WTC11 (cell line): Measurements from ENCODE around the gene PAGE2. TPM values are rescaled to one million over a fixed set of nuclear protein-coding genes. Genes with fewer than 3 reads are reported as not detected.
A peak's percentile ranks its signal among the peaks of the same experiment; 100 is the strongest.

Source experiments
- ATAC-seq: fragments of 200-7000 bp; cut with Tn5 transposase; 2 replicates; pipeline ENCODE4 v1.10.0; 2021; ENCODE audit warnings: mild to moderate bottlenecking, moderate library complexity
- Bru-seq: library from RNA; stranded (reverse); fragments of 400-500 nt; gene quantifications from one replicate; lab custom pipeline; 2021; lab: Mats Ljungman, UMichigan
- CTCF ChIA-PET: fragments of 300-600 bp; sonication (Branson Sonifier 250); formaldehyde crosslinking; loops from one replicate; lab custom pipeline; 2021; ENCODE audit warnings: antibody characterized with exemption; lab: Charles Lee
- POLR2A ChIA-PET: fragments of 350-600 bp; sonication (Branson Sonifier 250); formaldehyde crosslinking; loops from one replicate; lab custom pipeline; 2021; ENCODE audit warnings: antibody characterized with exemption; lab: Charles Lee
- DNase-seq: peaks from one replicate; pipeline ENCODE4 v3.0.0; 2021; ENCODE audit warnings: low spot score
- H3K27ac Mint-ChIP-seq: 2 replicates; pipeline ENCODE4 v1.8.0; 2021; ENCODE audit warnings: mixed read lengths
- H3K27me3 Mint-ChIP-seq: 2 replicates; pipeline ENCODE4 v1.8.0; 2021; ENCODE audit warnings: low read depth, mild to moderate bottlenecking, moderate library complexity, mixed read lengths
- H3K36me3 Mint-ChIP-seq: 2 replicates; pipeline ENCODE4 v1.8.0; 2021; ENCODE audit warnings: mixed read lengths
- H3K4me1 Mint-ChIP-seq: 2 replicates; pipeline ENCODE4 v1.8.0; 2022; ENCODE audit warnings: mixed read lengths
- H3K4me3 Mint-ChIP-seq: 2 replicates; pipeline ENCODE4 v1.8.0; 2021; ENCODE audit warnings: mild to moderate bottlenecking, moderate library complexity, mixed read lengths
- H3K9me3 Mint-ChIP-seq: 2 replicates; pipeline ENCODE4 v1.8.0; 2021; ENCODE audit warnings: mixed read lengths
- CBFB ChIP-seq: sonication (generic); formaldehyde crosslinking; IDR thresholded peaks from 2 replicates; pipeline ENCODE4 v1.8.1; 2022; ENCODE audit warnings: mild to moderate bottlenecking, low read depth, missing genetic modification reagents
- FOXJ3 ChIP-seq: sonication (generic); formaldehyde crosslinking; IDR thresholded peaks from 2 replicates; pipeline ENCODE4 v1.9.0; 2021; ENCODE audit warnings: missing genetic modification reagents, mild to moderate bottlenecking, borderline replicate concordance
- HMGA2 ChIP-seq: fragments of 250-450 bp; sonication (Bioruptor Pico); IDR thresholded peaks from 2 replicates; pipeline ENCODE4 v1.4.0; 2021; ENCODE audit warnings: mild to moderate bottlenecking, moderate library complexity
- KAT7 ChIP-seq: sonication (generic); formaldehyde crosslinking; IDR thresholded peaks from 2 replicates; pipeline ENCODE4 v1.8.1; 2023; ENCODE audit warnings: missing genetic modification reagents, mild to moderate bottlenecking, borderline replicate concordance
- OVOL2 ChIP-seq: fragments of 250-450 bp; sonication (Bioruptor Pico); IDR thresholded peaks from 2 replicates; pipeline ENCODE4 v1.9.0; 2021; ENCODE audit warnings: mild to moderate bottlenecking, borderline replicate concordance
- SOX15 ChIP-seq: fragments of 250-450 bp; sonication (Bioruptor Pico); IDR thresholded peaks from 2 replicates; pipeline ENCODE4 v1.9.0; 2021; ENCODE audit warnings: mild to moderate bottlenecking
- TCF7 ChIP-seq: sonication (generic); formaldehyde crosslinking; IDR thresholded peaks from 2 replicates; pipeline ENCODE4 v1.8.0; 2022; ENCODE audit warnings: mild to moderate bottlenecking, low read depth, missing genetic modification reagents, moderate library complexity
- ZBTB21 ChIP-seq: sonication (generic); formaldehyde crosslinking; IDR thresholded peaks from 2 replicates; pipeline ENCODE4 v1.8.1; 2023; ENCODE audit warnings: mild to moderate bottlenecking, missing genetic modification reagents, borderline replicate concordance
- ZNF219 ChIP-seq: sonication (generic); formaldehyde crosslinking; IDR thresholded peaks from 2 replicates; pipeline ENCODE4 v1.8.0; 2023; ENCODE audit warnings: missing genetic modification reagents, mild to moderate bottlenecking, borderline replicate concordance
- ZNF396 ChIP-seq: fragments of 250-450 bp; sonication (Bioruptor Pico); IDR thresholded peaks from 2 replicates; pipeline ENCODE4 v1.8.0; 2021; ENCODE audit warnings: mild to moderate bottlenecking, moderate library complexity, borderline replicate concordance
- long read RNA-seq, 3 experiments: library from RNA in 1 of 3; library from capped mRNA in 1 of 3; library from polyadenylated mRNA in 1 of 3; unstranded in 2 of 3; stranded (forward) in 1 of 3; transcript quantifications; one replicate each; pipeline ENCODE4 v2.0.0, GENCODE V29; 2021
- total RNA-seq: library from RNA; stranded (reverse); gene quantifications from 3 replicates; pipeline ENCODE4 v1.2.3, GENCODE V29; 2021
- TF ChIP-seq, protein P1 (sequence below): sonication (generic); formaldehyde crosslinking; IDR thresholded peaks from 2 replicates; pipeline ENCODE4 v1.8.0; 2022; ENCODE audit warnings: mild to moderate bottlenecking, missing genetic modification reagents
- TF ChIP-seq, protein P2 (sequence below): sonication (generic); formaldehyde crosslinking; IDR thresholded peaks from 2 replicates; pipeline ENCODE4 v1.8.1; 2022; ENCODE audit warnings: missing genetic modification reagents, borderline replicate concordance
- TF ChIP-seq, protein P3 (sequence below): sonication (generic); formaldehyde crosslinking; IDR thresholded peaks from 2 replicates; pipeline ENCODE4 v1.8.0; 2022; ENCODE audit warnings: missing genetic modification reagents
- TF ChIP-seq, protein P4 (sequence below): sonication (generic); formaldehyde crosslinking; IDR thresholded peaks from 2 replicates; pipeline ENCODE4 v1.8.1; 2023; ENCODE audit warnings: mild to moderate bottlenecking, missing genetic modification reagents, moderate library complexity
- TF ChIP-seq, protein P5 (sequence below): sonication (generic); formaldehyde crosslinking; IDR thresholded peaks from 2 replicates; pipeline ENCODE4 v1.8.1; 2023; ENCODE audit warnings: mild to moderate bottlenecking, missing genetic modification reagents, borderline replicate concordance
- TF ChIP-seq, protein P6 (sequence below): sonication (generic); formaldehyde crosslinking; IDR thresholded peaks from 2 replicates; pipeline ENCODE4 v1.8.1; 2022; ENCODE audit warnings: low read depth, missing genetic modification reagents, borderline replicate concordance
- TF ChIP-seq, protein P7 (sequence below): sonication (generic); formaldehyde crosslinking; IDR thresholded peaks from 2 replicates; pipeline ENCODE4 v1.8.1; 2023; ENCODE audit warnings: mild to moderate bottlenecking, missing genetic modification reagents
- TF ChIP-seq, protein P8 (sequence below): sonication (generic); formaldehyde crosslinking; IDR thresholded peaks from 2 replicates; pipeline ENCODE4 v1.8.1; 2023; ENCODE audit warnings: mild to moderate bottlenecking, moderate library complexity, missing genetic modification reagents

PAGE2 gene, protein sequence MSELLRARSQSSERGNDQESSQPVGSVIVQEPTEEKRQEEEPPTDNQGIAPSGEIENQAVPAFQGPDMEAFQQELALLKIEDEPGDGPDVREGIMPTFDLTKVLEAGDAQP
- not detected in 3 replicates for total RNA-seq
- percentile 9 among the genes with signal in this experiment for Bru-seq, nascent RNA
- long read RNA-seq, experiment 1 = 0 reads
- long read RNA-seq, experiment 2 = 0 reads
- long read RNA-seq, experiment 3 = 0 reads

DNA sequence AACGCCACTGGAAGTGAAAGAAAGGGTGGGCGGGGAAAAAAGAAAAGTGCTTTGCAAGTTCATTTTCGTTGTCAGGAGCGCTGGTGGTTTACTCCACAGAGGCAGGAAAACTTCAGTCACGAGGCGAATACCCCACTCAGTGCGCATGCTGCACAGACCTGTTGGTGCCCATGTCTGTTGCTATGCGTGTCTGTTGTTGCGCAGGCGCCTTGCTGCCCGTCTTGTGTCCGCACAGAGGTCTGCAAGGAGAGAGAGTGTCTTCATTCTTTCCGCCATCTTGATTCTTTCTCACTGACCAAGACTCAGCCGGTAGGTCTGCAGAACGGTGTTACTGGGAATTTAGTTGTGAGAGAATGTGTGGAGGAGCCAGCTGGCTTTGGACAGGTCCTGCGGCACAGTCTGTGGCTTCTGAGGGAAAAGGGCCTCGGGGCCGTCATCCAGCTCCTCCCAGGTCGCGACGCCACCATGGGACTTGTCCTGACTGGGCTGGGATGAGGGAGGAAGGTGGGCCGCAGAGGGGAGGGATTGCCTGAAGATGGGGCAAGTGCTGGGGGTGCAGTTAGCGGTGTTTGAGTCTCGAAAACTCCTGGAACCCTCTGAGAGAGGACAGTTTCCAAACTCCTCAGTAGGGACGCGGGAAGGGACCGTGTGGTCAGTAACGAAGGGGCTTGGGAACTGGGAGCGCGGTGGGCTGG is at the start of gene PAGE2:
Gene PAGE2 (plus strand): TSS at position 224 of the 695 bp plus-strand sequence. CDS start 1,003 bp downstream, outside the sequence.
- ChIA-PET CTCF (no interaction called here), POLR2A (no interaction called here)
- Mint-ChIP-seq H3K27ac (no peak within 1 kb of the TSS), H3K9me3 (peaks cover 4% of the 10 kb centered on the region), H3K27me3 (no peaks in the 10 kb centered on the region), H3K4me3 (no peak within 1 kb of the TSS), H3K36me3 (no peaks in the 10 kb centered on the region), H3K4me1 (no peaks in the 10 kb centered on the region)
- no peak for DNase-seq
- ATAC-seq = no peak
- TF ChIP-seq CBFB (CRISPR knock-in tag) (no peak), ZBTB21 (CRISPR knock-in tag) (no peak), TCF7 (CRISPR knock-in tag) (no peak), FOXJ3 (CRISPR knock-in tag) (no peak)
- TF ChIP-seq, protein P1, sequence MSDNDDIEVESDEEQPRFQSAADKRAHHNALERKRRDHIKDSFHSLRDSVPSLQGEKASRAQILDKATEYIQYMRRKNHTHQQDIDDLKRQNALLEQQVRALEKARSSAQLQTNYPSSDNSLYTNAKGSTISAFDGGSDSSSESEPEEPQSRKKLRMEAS (CRISPR knock-in tag) = no peak
- TF ChIP-seq, protein P2, sequence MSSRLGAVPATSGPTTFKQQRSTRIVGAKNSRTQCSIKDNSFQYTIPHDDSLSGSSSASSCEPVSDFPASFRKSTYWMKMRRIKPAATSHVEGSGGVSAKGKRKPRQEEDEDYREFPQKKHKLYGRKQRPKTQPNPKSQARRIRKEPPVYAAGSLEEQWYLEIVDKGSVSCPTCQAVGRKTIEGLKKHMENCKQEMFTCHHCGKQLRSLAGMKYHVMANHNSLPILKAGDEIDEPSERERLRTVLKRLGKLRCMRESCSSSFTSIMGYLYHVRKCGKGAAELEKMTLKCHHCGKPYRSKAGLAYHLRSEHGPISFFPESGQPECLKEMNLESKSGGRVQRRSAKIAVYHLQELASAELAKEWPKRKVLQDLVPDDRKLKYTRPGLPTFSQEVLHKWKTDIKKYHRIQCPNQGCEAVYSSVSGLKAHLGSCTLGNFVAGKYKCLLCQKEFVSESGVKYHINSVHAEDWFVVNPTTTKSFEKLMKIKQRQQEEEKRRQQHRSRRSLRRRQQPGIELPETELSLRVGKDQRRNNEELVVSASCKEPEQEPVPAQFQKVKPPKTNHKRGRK (CRISPR knock-in tag) = no peak
- TF ChIP-seq, protein P3, sequence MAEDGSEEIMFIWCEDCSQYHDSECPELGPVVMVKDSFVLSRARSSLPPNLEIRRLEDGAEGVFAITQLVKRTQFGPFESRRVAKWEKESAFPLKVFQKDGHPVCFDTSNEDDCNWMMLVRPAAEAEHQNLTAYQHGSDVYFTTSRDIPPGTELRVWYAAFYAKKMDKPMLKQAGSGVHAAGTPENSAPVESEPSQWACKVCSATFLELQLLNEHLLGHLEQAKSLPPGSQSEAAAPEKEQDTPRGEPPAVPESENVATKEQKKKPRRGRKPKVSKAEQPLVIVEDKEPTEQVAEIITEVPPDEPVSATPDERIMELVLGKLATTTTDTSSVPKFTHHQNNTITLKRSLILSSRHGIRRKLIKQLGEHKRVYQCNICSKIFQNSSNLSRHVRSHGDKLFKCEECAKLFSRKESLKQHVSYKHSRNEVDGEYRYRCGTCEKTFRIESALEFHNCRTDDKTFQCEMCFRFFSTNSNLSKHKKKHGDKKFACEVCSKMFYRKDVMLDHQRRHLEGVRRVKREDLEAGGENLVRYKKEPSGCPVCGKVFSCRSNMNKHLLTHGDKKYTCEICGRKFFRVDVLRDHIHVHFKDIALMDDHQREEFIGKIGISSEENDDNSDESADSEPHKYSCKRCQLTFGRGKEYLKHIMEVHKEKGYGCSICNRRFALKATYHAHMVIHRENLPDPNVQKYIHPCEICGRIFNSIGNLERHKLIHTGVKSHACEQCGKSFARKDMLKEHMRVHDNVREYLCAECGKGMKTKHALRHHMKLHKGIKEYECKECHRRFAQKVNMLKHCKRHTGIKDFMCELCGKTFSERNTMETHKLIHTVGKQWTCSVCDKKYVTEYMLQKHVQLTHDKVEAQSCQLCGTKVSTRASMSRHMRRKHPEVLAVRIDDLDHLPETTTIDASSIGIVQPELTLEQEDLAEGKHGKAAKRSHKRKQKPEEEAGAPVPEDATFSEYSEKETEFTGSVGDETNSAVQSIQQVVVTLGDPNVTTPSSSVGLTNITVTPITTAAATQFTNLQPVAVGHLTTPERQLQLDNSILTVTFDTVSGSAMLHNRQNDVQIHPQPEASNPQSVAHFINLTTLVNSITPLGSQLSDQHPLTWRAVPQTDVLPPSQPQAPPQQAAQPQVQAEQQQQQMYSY (CRISPR knock-in tag) = no peak
- TF ChIP-seq, protein P4, sequence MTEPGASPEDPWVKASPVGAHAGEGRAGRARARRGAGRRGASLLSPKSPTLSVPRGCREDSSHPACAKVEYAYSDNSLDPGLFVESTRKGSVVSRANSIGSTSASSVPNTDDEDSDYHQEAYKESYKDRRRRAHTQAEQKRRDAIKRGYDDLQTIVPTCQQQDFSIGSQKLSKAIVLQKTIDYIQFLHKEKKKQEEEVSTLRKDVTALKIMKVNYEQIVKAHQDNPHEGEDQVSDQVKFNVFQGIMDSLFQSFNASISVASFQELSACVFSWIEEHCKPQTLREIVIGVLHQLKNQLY (CRISPR knock-in tag) = no peak

DNA sequence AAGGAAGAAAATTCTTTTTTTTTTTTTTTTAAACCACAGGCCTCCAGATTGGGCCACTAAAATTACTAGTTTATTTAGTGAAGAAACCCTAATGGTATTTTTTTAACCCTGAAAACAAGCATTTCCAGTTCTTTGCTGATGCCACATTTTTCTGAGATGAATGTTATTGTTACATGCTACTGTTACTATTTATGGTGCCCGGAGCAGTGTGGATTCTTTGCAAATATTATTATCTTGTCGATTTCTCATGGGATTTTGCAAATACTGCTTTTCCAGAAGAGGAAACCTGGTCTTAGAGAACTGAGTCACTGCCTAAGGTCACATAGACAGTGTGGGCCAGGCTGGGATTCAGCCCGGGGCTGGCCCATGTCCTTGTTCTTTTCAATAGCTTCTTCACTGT is 49.3 kb upstream of the PAGE2 start:
- H3K4me1 Mint-ChIP-seq = no peaks in the 10 kb centered on the region
- ATAC-seq (no peak), DNase-seq (no peak)
- no peaks in the 10 kb centered on the region for H3K36me3 Mint-ChIP-seq
- no peak overlapping the region for H3K27ac Mint-ChIP-seq
- peaks cover 15% of the 10 kb centered on the region for H3K9me3 Mint-ChIP-seq
- ChIA-PET POLR2A (no interaction called here), CTCF (no interaction called here)
- no peak for TF ChIP-seq HMGA2 (CRISPR knock-in tag)
- TF ChIP-seq SOX15 (CRISPR knock-in tag) = no peak
- no peak for TF ChIP-seq ZNF396 (CRISPR knock-in tag)
- no peak for TF ChIP-seq ZNF219 (CRISPR knock-in tag)
- TF ChIP-seq, protein P5, sequence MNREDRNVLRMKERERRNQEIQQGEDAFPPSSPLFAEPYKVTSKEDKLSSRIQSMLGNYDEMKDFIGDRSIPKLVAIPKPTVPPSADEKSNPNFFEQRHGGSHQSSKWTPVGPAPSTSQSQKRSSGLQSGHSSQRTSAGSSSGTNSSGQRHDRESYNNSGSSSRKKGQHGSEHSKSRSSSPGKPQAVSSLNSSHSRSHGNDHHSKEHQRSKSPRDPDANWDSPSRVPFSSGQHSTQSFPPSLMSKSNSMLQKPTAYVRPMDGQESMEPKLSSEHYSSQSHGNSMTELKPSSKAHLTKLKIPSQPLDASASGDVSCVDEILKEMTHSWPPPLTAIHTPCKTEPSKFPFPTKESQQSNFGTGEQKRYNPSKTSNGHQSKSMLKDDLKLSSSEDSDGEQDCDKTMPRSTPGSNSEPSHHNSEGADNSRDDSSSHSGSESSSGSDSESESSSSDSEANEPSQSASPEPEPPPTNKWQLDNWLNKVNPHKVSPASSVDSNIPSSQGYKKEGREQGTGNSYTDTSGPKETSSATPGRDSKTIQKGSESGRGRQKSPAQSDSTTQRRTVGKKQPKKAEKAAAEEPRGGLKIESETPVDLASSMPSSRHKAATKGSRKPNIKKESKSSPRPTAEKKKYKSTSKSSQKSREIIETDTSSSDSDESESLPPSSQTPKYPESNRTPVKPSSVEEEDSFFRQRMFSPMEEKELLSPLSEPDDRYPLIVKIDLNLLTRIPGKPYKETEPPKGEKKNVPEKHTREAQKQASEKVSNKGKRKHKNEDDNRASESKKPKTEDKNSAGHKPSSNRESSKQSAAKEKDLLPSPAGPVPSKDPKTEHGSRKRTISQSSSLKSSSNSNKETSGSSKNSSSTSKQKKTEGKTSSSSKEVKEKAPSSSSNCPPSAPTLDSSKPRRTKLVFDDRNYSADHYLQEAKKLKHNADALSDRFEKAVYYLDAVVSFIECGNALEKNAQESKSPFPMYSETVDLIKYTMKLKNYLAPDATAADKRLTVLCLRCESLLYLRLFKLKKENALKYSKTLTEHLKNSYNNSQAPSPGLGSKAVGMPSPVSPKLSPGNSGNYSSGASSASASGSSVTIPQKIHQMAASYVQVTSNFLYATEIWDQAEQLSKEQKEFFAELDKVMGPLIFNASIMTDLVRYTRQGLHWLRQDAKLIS = no peak
- TF ChIP-seq, protein P6, sequence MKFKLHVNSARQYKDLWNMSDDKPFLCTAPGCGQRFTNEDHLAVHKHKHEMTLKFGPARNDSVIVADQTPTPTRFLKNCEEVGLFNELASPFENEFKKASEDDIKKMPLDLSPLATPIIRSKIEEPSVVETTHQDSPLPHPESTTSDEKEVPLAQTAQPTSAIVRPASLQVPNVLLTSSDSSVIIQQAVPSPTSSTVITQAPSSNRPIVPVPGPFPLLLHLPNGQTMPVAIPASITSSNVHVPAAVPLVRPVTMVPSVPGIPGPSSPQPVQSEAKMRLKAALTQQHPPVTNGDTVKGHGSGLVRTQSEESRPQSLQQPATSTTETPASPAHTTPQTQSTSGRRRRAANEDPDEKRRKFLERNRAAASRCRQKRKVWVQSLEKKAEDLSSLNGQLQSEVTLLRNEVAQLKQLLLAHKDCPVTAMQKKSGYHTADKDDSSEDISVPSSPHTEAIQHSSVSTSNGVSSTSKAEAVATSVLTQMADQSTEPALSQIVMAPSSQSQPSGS (CRISPR knock-in tag) = no peak
- TF ChIP-seq KAT7 (CRISPR knock-in tag) = no peak
- TF ChIP-seq, protein P7, sequence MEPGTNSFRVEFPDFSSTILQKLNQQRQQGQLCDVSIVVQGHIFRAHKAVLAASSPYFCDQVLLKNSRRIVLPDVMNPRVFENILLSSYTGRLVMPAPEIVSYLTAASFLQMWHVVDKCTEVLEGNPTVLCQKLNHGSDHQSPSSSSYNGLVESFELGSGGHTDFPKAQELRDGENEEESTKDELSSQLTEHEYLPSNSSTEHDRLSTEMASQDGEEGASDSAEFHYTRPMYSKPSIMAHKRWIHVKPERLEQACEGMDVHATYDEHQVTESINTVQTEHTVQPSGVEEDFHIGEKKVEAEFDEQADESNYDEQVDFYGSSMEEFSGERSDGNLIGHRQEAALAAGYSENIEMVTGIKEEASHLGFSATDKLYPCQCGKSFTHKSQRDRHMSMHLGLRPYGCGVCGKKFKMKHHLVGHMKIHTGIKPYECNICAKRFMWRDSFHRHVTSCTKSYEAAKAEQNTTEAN (CRISPR knock-in tag) = no peak
- TF ChIP-seq, protein P8, sequence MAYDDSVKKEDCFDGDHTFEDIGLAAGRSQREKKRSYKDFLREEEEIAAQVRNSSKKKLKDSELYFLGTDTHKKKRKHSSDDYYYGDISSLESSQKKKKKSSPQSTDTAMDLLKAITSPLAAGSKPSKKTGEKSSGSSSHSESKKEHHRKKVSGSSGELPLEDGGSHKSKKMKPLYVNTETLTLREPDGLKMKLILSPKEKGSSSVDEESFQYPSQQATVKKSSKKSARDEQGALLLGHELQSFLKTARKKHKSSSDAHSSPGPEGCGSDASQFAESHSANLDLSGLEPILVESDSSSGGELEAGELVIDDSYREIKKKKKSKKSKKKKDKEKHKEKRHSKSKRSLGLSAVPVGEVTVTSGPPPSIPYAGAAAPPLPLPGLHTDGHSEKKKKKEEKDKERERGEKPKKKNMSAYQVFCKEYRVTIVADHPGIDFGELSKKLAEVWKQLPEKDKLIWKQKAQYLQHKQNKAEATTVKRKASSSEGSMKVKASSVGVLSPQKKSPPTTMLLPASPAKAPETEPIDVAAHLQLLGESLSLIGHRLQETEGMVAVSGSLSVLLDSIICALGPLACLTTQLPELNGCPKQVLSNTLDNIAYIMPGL = no peak
- TF ChIP-seq OVOL2 = no peak
- H3K27me3 Mint-ChIP-seq = no peaks in the 10 kb centered on the region; the same call in 1 of the 2 replicates
- no peak overlapping the region for H3K4me3 Mint-ChIP-seq
